Urinary bladder (tissue), 2 donors: ENCODE data around the gene LRP3. TPM values are rescaled to one million over a fixed set of nuclear protein-coding genes. Genes with fewer than 3 reads are reported as not detected.

Experiments
- polyA plus RNA-seq: library from polyadenylated mRNA; stranded (reverse); fragments of 200-250 nt; gene quantifications from one replicate; pipeline ENCODE4 v1.2.3, GENCODE V29; 2013
- total RNA-seq: library from RNA; depleted of rRNA; stranded (reverse); fragments of >200 nt; gene quantifications from one replicate; pipeline ENCODE4 v1.2.3, GENCODE V29; 2014
- donor health status: healthy.

Gene LRP3
- total and polyA plus RNA-seq, 2 donors = 14.4 to 40.0 TPM

Other genes with a start within 250 kb of the LRP3 start
- 13.9 TPM for gene CEP89, start 222.4 kb upstream of the LRP3 start, total RNA-seq
- 15.4 TPM for gene CEP89, start 222.4 kb upstream of the LRP3 start, polyA plus RNA-seq
- gene FAAP24, start 222.1 kb upstream of the LRP3 start, total RNA-seq = 2.4 TPM
- gene FAAP24, start 222.1 kb upstream of the LRP3 start, polyA plus RNA-seq = 2.9 TPM
- gene RHPN2, start 129.4 kb upstream of the LRP3 start, total RNA-seq = 3.5 TPM
- 1.8 TPM for gene RHPN2, start 129.4 kb upstream of the LRP3 start, polyA plus RNA-seq
- 9.3 TPM for gene GPATCH1, start 113.1 kb upstream of the LRP3 start, total RNA-seq
- 6.4 TPM for gene GPATCH1, start 113.1 kb upstream of the LRP3 start, polyA plus RNA-seq
- not detected for gene WDR88, start 62.2 kb upstream of the LRP3 start, total RNA-seq
- gene WDR88, start 62.2 kb upstream of the LRP3 start, polyA plus RNA-seq = not detected
- gene SLC7A10, start 31.5 kb downstream of the LRP3 start, total RNA-seq = 2.2 TPM
- 1.1 TPM for gene SLC7A10, start 31.5 kb downstream of the LRP3 start, polyA plus RNA-seq
- gene CEBPA, start 108.2 kb downstream of the LRP3 start, total RNA-seq = 10.4 TPM
- 10.8 TPM for gene CEBPA, start 108.2 kb downstream of the LRP3 start, polyA plus RNA-seq
- 28.9 TPM for gene CEBPG, start 179.4 kb downstream of the LRP3 start, total RNA-seq
- 19.9 TPM for gene CEBPG, start 179.4 kb downstream of the LRP3 start, polyA plus RNA-seq